GM19328 (cell line): ENCODE measurements around the gene DHRS4.

Source experiments
- ATAC-seq: cut with Tn5 transposase; IDR thresholded peaks from one replicate; pipeline ENCODE4 v1.9.1; 2021; ENCODE audit warnings: mild to moderate bottlenecking, moderate library complexity; ENCODE audit not compliant: unreplicated experiment

DHRS4 gene

GRCh38 chr14:23953464-23954278 is at the start of gene DHRS4:
DHRS4 (plus strand) TSS chr14:23953770; CDS start chr14:23953789, 19 bp downstream.
- ATAC-seq, result peak; percentile 85

GRCh38 chr14:23910101-23910875 is 43.3 kb upstream of the DHRS4 start:
- ATAC-seq, result no peak

- no peak for ATAC-seq
These were observed 42.7 kb upstream of the DHRS4 start for GRCh38 chr14:23910876-23911210.

GRCh38 chr14:23915559-23915958 is 38.0 kb upstream of the DHRS4 start:
- ATAC-seq, result no peak

- ATAC-seq, result no peak
These were observed 37.6 kb upstream of the DHRS4 start for GRCh38 chr14:23916004-23916403.

GRCh38 chr14:23916446-23916845 is 37.1 kb upstream of the DHRS4 start:
- ATAC-seq, result no peak

GRCh38 chr14:23922545-23922944 is 31.0 kb upstream of the DHRS4 start:
- no peak for ATAC-seq

- ATAC-seq, result no peak
These were observed 28.0 kb upstream of the DHRS4 start for GRCh38 chr14:23925523-23926075.

GRCh38 chr14:23926543-23926942 is 27.0 kb upstream of the DHRS4 start:
- no peak for ATAC-seq

GRCh38 chr14:23929136-23929535 is 24.4 kb upstream of the DHRS4 start:
- no peak for ATAC-seq

GRCh38 chr14:23929822-23930294 is 23.7 kb upstream of the DHRS4 start:
- no peak for ATAC-seq

GRCh38 chr14:23930742-23931141 is 22.8 kb upstream of the DHRS4 start:
- ATAC-seq, result no peak

GRCh38 chr14:23931721-23932289 is 21.8 kb upstream of the DHRS4 start:
- ATAC-seq, result no peak

- no peak for ATAC-seq
These were observed 20.9 kb upstream of the DHRS4 start for GRCh38 chr14:23932639-23933038.

GRCh38 chr14:23933108-23933741 is 20.3 kb upstream of the DHRS4 start:
- ATAC-seq, result no peak

GRCh38 chr14:23933742-23934128 is 19.8 kb upstream of the DHRS4 start:
- no peak for ATAC-seq

GRCh38 chr14:23935158-23935557 is 18.4 kb upstream of the DHRS4 start:
- ATAC-seq, result no peak

GRCh38 chr14:23936084-23936829 is 17.3 kb upstream of the DHRS4 start:
- ATAC-seq, result no peak

GRCh38 chr14:23937203-23937602 is 16.4 kb upstream of the DHRS4 start:
- no peak for ATAC-seq

- no peak for ATAC-seq
These were observed 14.7 kb upstream of the DHRS4 start for GRCh38 chr14:23938823-23939222.
